ENCODE results near the gene SRPRB. TPM values are rescaled to one million over a fixed set of nuclear protein-coding genes. Genes with fewer than 3 reads are reported as not detected.

SRPRB gene
- total RNA-seq, 2 donors from 2014 or later, result 26.2 to 80.6 TPM

DNA sequence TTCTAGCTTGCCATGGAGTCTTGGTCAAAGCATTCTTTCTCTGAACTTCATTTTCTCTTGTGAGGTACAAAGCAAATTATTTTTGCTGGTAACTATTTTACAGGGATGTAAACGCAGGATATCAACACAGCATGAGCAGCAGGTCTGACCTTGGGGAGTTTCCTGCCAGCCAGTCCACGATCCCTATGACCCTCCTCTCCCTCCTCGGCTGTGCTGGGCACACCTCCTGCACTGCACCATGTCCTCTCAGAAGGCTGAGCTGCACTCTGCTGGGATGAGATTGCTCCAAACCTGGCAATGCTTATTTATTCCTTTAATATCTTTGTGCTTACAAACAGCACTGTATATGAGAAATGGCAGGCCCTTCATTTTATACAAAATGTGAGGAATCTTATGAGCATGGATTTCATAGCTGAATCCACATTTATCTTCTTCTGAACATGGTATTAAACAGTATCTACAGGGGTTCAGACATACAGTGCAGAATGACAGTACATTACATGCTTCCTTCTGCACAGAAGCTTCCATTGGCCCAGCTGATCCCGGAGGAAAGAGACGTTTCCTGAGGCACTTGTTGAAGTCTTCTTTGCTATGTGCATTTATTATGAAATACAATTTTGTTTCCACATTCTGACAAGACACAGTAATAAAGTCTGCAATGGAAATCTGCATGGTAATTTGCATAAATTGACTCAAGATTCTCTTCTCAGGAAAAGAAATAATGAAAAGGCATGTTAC, 48.8 kb downstream of the SRPRB start:
- Mint-ChIP-seq H3K36me3 (ENCODE audit: low read depth) (no peaks in the 10 kb centered on the region), H3K27me3 (no peaks in the 10 kb centered on the region), H3K9me3 (no peaks in the 10 kb centered on the region), H3K4me1 (no peaks in the 10 kb centered on the region), H3K4me3 (no peak overlapping the region), H3K27ac (no peak overlapping the region)
- ATAC-seq (replicated peaks), result no peak

DNA sequence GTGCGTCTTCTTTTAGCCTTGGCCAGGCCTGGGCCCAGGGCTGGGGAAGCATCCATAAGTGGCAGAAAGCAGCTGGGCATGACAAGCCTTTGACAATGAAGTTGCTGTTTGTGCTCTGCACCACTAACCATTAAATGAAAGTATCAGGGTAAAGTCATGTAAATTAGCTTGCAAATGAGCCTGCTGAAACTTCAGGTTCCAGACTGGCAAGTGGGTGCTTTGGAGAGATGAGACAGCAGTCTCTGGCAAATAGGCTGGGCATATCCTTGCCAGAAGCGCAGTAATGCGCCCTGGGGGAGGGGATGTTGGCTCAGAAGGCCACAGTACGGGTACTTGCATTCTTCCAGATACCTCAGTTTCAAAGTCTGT, 49.4 kb downstream of the SRPRB start:
- H3K27ac Mint-ChIP-seq, result no peak overlapping the region
- no peak overlapping the region for H3K4me3 Mint-ChIP-seq
- no peak for ATAC-seq (replicated peaks)
- H3K4me1 Mint-ChIP-seq, result no peaks in the 10 kb centered on the region
- H3K27me3 Mint-ChIP-seq, result no peaks in the 10 kb centered on the region
- H3K36me3 Mint-ChIP-seq (ENCODE audit: low read depth), result no peaks in the 10 kb centered on the region
- no peaks in the 10 kb centered on the region for H3K9me3 Mint-ChIP-seq

DNA sequence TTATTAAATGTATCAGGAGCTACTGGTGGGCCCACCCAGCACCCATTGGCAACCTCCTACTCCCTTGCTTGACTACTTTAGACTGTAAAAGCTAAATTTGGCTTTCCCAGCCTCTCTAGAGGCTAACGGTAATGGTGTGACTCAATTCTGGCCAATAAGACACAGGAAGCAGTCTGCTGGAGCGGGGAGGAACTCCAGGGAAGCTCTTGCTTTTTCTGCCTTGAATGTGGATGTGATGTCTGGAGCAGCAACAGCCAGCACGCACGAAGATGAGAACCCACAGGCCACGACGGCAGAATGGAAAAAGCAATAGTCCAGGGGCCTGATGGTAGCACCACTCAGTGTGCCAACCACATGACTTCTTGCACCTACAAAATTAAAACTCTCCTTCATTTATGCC, 50.2 kb downstream of the SRPRB start:
- Mint-ChIP-seq H3K9me3 (no peaks in the 10 kb centered on the region), H3K4me3 (no peak overlapping the region), H3K36me3 (ENCODE audit: low read depth) (no peaks in the 10 kb centered on the region), H3K27ac (no peak overlapping the region), H3K27me3 (no peaks in the 10 kb centered on the region), H3K4me1 (no peaks in the 10 kb centered on the region)
- no peak for ATAC-seq (replicated peaks)

DNA sequence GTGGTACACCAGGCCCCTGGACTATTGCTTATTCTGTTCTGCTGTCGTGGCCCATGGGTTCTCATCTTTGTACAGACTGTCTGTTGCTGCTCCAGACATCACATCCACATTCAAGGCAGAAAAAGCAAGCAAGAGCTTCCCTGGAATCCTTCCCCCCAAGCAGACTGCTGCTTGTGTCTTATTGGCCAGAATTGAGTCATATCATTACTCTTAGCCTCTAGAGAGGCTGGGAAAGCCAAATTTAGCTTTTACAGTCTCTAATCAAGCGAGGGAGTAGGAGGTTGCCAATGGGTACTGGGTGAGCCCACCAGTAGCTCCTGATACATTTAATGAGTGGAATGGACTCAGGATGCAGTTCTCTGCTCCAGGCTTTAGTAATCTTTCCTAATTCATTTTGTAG, 50.7 kb downstream of the SRPRB start:
- H3K27ac Mint-ChIP-seq, result no peak overlapping the region
- no peaks in the 10 kb centered on the region for H3K36me3 Mint-ChIP-seq (ENCODE audit: low read depth)
- no peaks in the 10 kb centered on the region for H3K4me1 Mint-ChIP-seq
- H3K27me3 Mint-ChIP-seq, result no peaks in the 10 kb centered on the region
- no peaks in the 10 kb centered on the region for H3K9me3 Mint-ChIP-seq
- no peak for ATAC-seq (replicated peaks)
- no peak overlapping the region for H3K4me3 Mint-ChIP-seq

DNA sequence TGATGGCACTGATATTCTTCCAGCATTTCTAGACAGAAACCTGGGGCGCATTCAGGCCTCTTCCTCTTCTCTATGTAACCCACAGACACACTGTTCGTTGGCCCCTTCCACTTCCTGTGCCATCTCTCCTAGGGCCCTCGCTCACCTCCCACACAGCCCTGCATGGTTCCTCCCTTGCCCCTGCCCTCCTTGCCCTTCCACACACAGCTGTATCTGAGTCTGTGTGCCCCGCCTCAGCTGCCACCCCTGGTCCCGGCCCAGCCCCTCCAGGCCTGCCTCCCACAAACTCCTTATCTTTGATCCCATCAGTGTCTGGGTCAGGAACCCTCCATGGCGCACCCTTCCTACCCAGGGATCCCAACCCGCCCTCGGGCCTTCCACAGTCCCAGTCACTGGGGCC, 52.2 kb downstream of the SRPRB start:
- H3K27me3 Mint-ChIP-seq, result no peaks in the 10 kb centered on the region
- ATAC-seq (replicated peaks), result no peak
- no peak overlapping the region for H3K27ac Mint-ChIP-seq
- no peak overlapping the region for H3K4me3 Mint-ChIP-seq
- no peaks in the 10 kb centered on the region for H3K9me3 Mint-ChIP-seq
- no peaks in the 10 kb centered on the region for H3K36me3 Mint-ChIP-seq (ENCODE audit: low read depth)
- no peaks in the 10 kb centered on the region for H3K4me1 Mint-ChIP-seq

DNA sequence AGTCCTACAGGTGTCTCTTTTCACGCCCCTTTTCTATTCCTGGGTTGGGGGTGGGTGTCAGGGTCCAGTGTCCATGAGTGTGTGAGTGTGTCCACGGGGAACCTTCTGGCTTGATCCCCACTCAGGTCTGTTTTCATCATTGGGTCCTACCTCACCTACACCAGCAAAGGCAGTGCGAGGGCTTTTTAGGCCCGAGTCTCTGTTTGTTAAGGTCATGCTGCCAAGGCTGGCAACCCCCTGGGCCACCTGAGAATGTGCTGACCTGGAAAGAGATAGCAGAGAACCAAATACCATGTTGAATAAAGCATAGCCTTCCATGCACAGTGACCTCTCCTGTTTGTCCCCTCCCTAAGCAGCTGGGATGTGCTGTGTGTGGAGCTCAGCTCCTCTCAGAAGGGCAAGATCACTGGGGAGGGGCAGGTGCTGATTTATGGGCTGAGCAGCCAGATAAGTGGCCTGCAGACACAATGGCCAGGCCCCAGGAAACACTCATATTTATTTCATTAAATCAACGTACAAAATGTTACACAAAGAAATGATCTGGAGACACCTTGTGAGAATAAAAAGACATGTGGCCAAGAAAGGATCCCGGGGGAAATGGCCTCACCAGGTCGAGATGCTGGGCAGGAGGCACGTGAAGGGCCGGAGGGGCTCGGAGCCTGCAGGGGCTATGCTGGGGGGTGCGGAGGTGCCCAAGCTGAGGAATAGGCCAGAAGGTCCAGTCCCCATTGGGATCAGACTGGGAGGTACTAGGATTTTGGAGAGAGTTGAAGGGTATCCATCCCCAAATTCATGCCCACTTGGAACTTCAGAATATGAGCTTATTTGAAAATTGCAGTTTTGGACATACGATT, 54.0 kb downstream of the SRPRB start:
- Mint-ChIP-seq H3K36me3 (ENCODE audit: low read depth) (no peaks in the 10 kb centered on the region), H3K9me3 (no peaks in the 10 kb centered on the region), H3K4me1 (no peaks in the 10 kb centered on the region), H3K4me3 (no peak overlapping the region), H3K27ac (no peak overlapping the region), H3K27me3 (no peaks in the 10 kb centered on the region)
- no peak for ATAC-seq (replicated peaks)

DNA sequence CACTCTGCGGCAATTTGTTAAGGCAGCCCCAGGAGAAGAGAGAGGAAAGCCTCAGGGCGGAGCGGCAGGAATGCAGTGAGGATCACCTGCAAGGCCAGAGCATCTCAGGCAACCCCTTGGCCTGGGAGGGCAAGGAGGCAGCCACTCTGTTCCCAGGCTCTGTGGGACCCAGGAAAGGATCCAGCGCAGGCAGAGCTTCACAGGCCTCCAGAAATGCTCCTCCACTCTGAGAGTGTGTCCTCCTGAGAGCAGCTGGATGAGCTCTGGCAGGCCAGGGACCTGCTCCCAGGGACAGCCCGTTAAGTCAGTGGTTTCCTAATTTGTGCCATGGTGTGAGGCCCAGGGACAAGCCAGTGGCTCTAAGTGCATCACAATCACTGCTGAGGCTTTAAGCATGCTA, 54.9 kb downstream of the SRPRB start:
- no peak for ATAC-seq (replicated peaks)
- Mint-ChIP-seq H3K27me3 (no peaks in the 10 kb centered on the region), H3K9me3 (no peaks in the 10 kb centered on the region), H3K27ac (no peak overlapping the region), H3K4me3 (no peak overlapping the region), H3K36me3 (ENCODE audit: low read depth) (no peaks in the 10 kb centered on the region), H3K4me1 (no peaks in the 10 kb centered on the region)

DNA sequence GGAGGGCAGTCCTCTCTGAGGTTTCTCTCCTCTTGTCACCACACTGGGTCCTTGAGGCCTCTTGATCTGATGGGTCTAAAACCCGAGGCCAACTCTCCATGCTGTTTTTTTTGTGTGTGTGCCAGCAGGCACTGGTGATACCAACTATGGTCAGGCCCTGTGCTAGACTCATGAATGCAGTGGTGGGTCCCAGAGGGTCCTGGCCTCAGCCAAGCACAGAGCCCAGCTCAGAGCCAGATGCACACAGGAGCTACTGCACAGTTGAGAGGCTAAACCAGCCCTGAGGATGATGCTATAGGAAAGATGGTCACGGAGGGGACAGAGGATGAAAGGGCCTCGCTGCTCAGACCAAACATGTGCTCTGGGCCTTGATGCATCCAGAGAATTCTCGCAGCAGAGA, 56.5 kb downstream of the SRPRB start:
- no peak for ATAC-seq (replicated peaks)
- Mint-ChIP-seq H3K27me3 (no peaks in the 10 kb centered on the region), H3K9me3 (no peaks in the 10 kb centered on the region), H3K27ac (no peak overlapping the region), H3K36me3 (ENCODE audit: low read depth) (no peaks in the 10 kb centered on the region), H3K4me3 (no peak overlapping the region), H3K4me1 (no peaks in the 10 kb centered on the region)

DNA sequence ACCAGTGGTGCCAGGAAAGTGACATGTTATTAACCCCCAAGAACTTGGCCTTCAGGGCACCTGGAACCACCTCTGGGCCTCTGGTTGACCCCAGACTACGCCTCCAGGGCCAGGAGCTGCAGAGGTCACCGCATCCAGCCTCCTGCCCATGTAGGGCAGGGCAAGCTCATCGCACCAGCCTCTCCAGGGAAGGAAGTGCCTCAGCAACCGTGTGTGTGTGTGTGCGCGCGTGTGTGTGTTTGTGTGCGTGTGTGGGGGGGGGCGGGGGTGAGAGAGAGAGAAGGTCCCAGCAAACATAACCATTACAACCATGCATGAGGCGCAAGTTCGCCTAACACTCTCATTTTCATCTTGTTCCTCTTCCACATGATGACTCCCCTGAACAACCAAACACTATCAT, 58.3 kb downstream of the SRPRB start:
- Mint-ChIP-seq H3K9me3 (no peaks in the 10 kb centered on the region), H3K27me3 (peaks cover 1% of the 10 kb centered on the region), H3K4me1 (no peaks in the 10 kb centered on the region), H3K36me3 (ENCODE audit: low read depth) (no peaks in the 10 kb centered on the region), H3K4me3 (no peak overlapping the region), H3K27ac (no peak overlapping the region)
- no peak for ATAC-seq (replicated peaks)

DNA sequence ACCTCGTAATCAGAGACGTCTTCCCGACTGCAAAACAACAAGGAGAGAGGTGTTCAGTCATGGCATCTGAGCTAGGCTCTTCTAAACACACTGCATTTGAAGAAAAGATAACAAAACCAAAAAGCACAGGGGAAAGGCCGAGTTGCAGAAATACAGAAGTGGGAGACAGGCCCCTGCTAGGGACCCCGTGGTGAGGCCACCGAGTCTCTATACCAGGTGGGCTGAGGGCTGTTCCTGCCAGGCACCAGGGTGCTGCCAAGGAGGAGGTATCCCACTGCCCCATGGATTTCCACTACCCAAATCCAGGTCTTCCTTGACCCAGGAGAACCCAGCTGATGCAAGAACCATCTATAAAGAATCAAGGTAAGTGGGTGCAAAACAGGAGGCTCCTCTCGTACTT, 59.0 kb downstream of the SRPRB start:
- no peak overlapping the region for H3K27ac Mint-ChIP-seq
- H3K4me1 Mint-ChIP-seq, result no peaks in the 10 kb centered on the region

DNA sequence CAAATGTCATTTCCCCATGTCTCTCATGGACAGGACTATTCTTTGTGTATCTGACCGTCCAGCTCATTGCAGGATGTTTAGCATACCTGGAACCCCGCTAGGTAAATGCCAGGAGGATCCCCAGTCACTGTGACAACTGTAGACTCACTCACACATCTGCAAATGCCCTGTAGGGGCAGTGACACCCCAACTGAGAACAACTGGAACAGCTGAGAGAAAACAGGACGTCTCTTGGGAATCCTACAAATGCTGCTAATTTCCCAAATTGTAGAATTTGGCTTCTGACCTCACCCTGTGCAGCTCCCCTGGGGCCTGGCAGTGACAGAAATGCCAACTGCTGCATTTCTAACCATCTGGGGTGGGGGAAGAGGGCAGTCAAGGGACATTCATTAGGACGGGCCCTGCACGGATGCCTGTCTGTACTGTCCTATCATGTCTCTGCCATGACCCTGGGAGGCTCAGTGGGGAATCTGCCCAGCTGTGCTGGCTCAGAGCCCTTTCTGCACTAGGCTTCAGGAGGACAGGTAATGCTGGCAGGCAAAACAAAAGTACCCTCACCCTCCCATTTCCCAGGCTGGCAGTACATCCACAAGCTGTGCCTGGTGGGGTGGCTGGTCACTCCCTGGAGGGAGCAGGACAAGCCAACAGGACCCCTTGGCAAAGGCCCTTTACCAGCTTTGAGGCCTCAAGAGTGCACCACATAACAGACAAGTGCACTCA, 59.7 kb downstream of the SRPRB start:
- Mint-ChIP-seq H3K27ac (no peak overlapping the region), H3K9me3 (no peaks in the 10 kb centered on the region), H3K36me3 (ENCODE audit: low read depth) (no peaks in the 10 kb centered on the region), H3K27me3 (peaks cover 9% of the 10 kb centered on the region), H3K4me1 (no peaks in the 10 kb centered on the region), H3K4me3 (no peak overlapping the region)
- no peak for ATAC-seq (replicated peaks)

More for the DNA sequence above, 59.0 kb downstream of the SRPRB start:
- H3K4me3 Mint-ChIP-seq, result no peak overlapping the region
- peaks cover 4% of the 10 kb centered on the region for H3K27me3 Mint-ChIP-seq
- H3K9me3 Mint-ChIP-seq, result no peaks in the 10 kb centered on the region
- H3K36me3 Mint-ChIP-seq (ENCODE audit: low read depth), result no peaks in the 10 kb centered on the region
- no peak for ATAC-seq (replicated peaks)

DNA sequence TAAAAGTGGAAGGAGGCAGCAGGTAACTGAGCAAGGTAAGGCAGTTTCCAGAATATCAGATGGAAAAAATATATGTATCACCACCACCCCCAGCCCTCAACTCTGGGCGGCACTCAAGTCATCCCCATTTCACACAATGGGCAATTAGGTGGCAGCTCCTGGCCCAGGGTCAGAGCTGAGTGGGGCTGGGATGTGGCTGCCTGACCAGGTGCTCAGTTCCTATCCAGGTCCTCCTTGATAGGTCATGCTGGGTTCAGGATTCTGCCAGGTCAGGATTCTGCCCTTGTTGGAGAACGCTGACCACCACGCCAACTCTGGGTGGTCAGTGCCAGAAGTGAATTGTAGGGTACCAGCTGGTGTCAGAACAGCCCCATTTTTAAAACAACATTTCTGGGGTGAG, 60.5 kb downstream of the SRPRB start:
- Mint-ChIP-seq H3K4me3 (no peak overlapping the region), H3K27ac (no peak overlapping the region), H3K9me3 (no peaks in the 10 kb centered on the region), H3K27me3 (peaks cover 10% of the 10 kb centered on the region), H3K4me1 (no peaks in the 10 kb centered on the region), H3K36me3 (ENCODE audit: low read depth) (no peaks in the 10 kb centered on the region)
- no peak for ATAC-seq (replicated peaks)

DNA sequence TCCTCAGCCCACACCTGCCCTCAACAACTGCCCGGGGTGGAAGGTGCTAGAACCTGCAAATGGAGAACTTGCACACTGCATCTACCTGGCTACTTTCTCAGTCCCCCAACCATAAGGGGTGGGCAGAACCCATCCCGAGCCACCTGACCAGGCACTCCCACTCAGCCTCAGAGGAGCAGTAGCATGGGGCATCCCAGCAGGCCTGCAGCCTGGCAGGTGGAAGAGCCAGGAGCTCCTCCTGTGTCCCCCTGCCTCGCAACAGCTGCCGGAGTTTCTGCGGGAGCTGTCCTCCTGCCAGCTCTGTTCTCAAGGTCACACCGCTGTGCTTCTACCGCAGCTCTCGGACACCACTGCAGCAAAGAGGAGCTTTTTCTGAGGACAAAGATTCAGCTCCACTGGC, 62.6 kb downstream of the SRPRB start:
- no peak for ATAC-seq (replicated peaks)
- Mint-ChIP-seq H3K36me3 (ENCODE audit: low read depth) (no peaks in the 10 kb centered on the region), H3K27me3 (peaks cover 10% of the 10 kb centered on the region), H3K4me1 (no peaks in the 10 kb centered on the region), H3K4me3 (no peak overlapping the region), H3K9me3 (no peaks in the 10 kb centered on the region), H3K27ac (no peak overlapping the region)

DNA sequence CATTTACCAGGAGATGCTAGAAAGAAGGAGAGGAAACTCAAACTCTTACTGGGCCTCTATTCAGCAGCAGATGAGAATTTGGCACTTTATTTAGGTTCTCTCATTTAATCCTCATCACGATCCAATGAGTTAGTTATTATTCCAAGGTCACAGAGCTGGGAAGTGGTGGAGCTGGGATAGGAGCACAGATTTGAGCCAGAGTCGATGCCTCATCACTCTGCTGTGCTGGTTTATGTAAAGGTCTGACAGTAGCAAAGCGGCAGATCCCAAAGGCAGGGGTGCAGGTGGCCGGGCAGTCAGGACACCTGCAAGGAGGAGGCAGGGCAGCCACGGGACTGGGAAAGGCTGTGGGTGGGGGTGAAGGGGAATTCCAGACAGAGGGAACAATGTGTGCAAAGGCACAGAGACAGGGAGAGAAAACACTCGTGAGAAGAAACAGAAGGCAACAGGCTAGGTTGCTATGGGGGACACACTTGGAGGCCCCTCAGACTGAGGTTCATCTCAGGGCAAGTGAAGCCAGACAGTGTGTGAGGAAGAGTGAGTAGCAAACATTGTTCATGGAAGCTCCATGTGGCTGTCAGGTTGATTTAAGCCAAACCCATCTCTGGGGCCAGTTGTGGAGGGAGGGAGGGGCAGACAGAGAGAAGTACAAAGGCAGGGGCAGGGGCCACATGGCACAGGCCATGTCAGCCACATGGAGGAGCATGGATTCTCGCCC, 63.3 kb downstream of the SRPRB start:
- Mint-ChIP-seq H3K36me3 (ENCODE audit: low read depth) (no peaks in the 10 kb centered on the region), H3K27ac (no peak overlapping the region), H3K9me3 (no peaks in the 10 kb centered on the region), H3K4me1 (no peaks in the 10 kb centered on the region), H3K4me3 (no peak overlapping the region), H3K27me3 (peaks cover 10% of the 10 kb centered on the region)
- no peak for ATAC-seq (replicated peaks)

Measured in activated T-helper 17 cell treated with anti-CD3 and anti-CD28 coated beads, Interleukin-2, amount 50 U/mL, for 72 hours (primary cell).